ENCODE measurements around the gene MAGOH. TPM values are rescaled to one million over a fixed set of nuclear protein-coding genes. Genes with fewer than 3 reads are reported as not detected.
"Not testable (repeated sequence)": the region's sequence is repeated elsewhere in the genome, so short reads cannot be mapped to it uniquely, and the experiment has no call there.

MAGOH gene
- polyA plus RNA-seq, 1 donor from 2014 or later: 98.5 TPM

DNA sequence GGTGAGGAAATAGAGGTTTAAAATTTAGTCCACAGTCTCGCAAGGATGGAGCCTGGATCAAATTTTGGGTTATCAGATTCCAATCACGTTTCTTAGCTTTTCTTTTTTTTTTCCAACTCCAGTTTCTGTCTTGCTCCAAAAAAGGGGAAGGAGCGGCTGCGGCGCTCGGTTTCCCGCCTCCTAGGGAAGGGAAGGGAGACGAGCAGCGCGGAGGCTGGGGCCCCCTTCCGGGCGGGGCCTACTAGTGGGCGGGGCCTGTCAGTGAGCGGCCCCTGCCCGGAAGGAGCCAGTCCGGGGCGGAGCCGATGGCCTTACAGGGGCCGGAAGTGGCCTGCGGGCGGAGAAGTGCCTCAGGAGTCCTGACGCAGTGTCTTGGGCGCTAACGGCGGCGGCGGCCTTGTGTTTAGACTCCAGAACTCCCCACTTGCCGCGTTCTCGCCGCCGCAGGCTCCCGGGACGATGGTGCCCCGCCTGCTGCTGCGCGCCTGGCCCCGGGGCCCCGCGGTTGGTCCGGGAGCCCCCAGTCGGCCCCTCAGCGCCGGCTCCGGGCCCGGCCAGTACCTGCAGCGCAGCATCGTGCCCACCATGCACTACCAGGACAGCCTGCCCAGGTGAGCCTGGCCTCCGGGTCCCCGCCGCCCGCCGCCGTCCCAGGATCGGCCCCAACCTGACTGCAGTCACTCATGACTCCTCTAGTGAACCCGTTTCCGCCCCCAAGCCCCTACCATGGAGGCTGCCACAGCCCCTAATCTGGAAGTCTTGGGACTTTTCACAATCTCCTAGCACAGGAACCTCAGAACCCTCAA is 41.6 kb downstream of the MAGOH start, which contains the start of gene CPT2:
TSS of gene CPT2 (plus strand) at position 340 of the 806 bp plus-strand sequence. CDS start at position 460, 120 bp downstream.
- H3K4me3 Mint-ChIP-seq: peak within 1 kb of the TSS; percentile 94 to 99 (median 98)
- H3K9me3 Mint-ChIP-seq: no peaks in the 10 kb centered on the region

DNA sequence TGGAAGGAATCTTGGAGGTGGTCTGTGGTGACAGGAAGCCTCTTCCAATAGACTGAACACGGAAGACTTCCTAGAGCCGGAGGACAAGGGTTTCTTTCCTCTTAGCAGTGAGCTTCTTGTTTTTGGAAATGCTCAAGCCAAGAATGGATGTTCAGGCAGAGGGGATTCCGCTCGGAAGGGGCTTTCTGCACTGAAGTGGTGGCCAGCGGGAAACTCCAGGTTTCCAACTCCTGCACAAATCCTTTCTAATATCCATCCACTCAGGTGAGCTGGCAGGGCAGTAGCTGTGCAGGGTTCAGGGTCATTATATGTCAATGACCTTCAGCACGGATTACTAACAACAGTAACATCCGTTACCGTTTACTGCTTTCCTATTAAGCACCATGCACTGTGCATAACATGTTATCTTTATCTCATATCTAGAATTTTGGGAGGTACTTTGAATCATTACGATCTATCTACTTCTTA is 42.3 kb downstream of the MAGOH start:
- H3K27ac Mint-ChIP-seq: peak overlapping the region; percentile 92 to 95 (median 94)
- H3K4me3 Mint-ChIP-seq: peak overlapping the region; percentile 94 to 99 (median 98)
- H3K27me3 Mint-ChIP-seq: no peaks in the 10 kb centered on the region
- H3K4me1 Mint-ChIP-seq: peaks cover 18 to 23% (median 18%) of the 10 kb centered on the region in 3 donors
- no peaks in the 10 kb centered on the region for H3K9me3 Mint-ChIP-seq
- H3K36me3 Mint-ChIP-seq: peaks cover 7% of the 10 kb centered on the region

More for the DNA sequence above, 41.6 kb downstream of the MAGOH start, which contains the start of gene CPT2:
- H3K27me3 Mint-ChIP-seq: no peaks in the 10 kb centered on the region
- peaks cover 18 to 23% (median 18%) of the 10 kb centered on the region in 3 donors for H3K4me1 Mint-ChIP-seq
- peak within 1 kb of the TSS; percentile 92 to 95 (median 94) for H3K27ac Mint-ChIP-seq
- peaks cover 7% of the 10 kb centered on the region for H3K36me3 Mint-ChIP-seq

DNA sequence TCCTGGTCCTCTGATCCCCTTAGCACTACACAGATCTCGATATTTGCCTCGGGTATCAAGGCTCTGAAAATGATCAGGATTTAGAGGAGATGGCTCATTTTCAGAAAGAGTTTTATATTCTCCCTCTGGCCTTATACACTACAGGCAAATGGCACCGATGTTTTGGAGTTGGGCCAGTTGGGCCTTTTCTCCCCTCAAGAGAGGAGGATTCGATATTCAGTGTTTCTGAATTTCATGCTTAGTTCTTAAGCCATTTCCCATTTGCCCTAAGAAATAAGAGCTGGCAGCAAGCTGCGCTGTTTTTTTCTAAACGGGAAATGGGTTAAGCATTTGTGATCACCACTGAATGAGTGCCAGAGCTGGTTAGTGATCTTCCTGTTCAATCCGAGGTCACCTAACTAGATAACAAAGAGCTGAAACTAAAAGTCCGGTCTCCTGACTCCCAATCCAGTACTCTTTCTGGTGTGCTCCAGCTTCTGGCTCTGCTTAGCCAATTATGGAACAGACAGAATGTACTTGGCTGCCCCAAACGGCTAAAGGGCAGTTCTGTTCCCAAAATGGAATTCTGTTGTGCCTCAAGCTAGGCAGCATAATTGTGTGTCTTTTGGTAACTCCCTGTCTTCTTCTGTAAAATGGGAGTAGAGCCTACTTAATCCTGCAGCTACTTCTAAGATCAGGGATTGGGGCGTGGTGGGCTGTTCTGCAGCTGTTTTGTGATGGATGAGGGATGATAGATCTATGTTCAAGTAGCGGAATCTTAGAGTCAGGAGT is 42.9 kb downstream of the MAGOH start:
- H3K27ac Mint-ChIP-seq: peak overlapping the region in 2 of 3 donors; percentile 73 to 76
- H3K36me3 Mint-ChIP-seq: peaks cover 4% of the 10 kb centered on the region
- peak overlapping the region in 3 of 4 donors; percentile 98 to 99 (median 98) for H3K4me3 Mint-ChIP-seq
- no peaks in the 10 kb centered on the region for H3K9me3 Mint-ChIP-seq
- no peaks in the 10 kb centered on the region for H3K27me3 Mint-ChIP-seq
- H3K4me1 Mint-ChIP-seq: peaks cover 18 to 23% (median 18%) of the 10 kb centered on the region in 3 donors

DNA sequence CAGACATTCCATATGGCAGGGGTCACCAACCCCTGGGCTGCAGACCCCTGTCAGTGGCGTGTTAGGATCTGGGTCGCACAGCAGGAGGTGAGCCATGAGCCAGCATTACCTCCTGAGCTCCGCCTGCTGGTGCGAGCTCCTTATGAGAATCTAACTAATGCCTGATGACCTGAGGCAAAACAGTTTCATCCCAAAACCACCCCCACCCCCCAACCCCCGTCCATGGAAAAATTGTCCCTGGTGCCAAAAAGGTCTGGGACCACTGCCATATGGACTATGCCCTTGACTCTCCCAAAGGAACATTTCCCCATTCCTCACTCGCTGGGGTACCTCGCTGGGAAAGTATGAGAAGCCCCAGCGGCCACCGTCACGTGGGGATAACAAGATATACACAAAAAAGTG is 48.1 kb downstream of the MAGOH start:
- no peak overlapping the region for H3K27ac Mint-ChIP-seq
- H3K9me3 Mint-ChIP-seq: no peaks in the 10 kb centered on the region
- H3K4me1 Mint-ChIP-seq: no peaks in the 10 kb centered on the region
- peaks cover 2% of the 10 kb centered on the region for H3K36me3 Mint-ChIP-seq
- peaks cover 2% of the 10 kb centered on the region for H3K27me3 Mint-ChIP-seq
- H3K4me3 Mint-ChIP-seq: no peak overlapping the region

DNA sequence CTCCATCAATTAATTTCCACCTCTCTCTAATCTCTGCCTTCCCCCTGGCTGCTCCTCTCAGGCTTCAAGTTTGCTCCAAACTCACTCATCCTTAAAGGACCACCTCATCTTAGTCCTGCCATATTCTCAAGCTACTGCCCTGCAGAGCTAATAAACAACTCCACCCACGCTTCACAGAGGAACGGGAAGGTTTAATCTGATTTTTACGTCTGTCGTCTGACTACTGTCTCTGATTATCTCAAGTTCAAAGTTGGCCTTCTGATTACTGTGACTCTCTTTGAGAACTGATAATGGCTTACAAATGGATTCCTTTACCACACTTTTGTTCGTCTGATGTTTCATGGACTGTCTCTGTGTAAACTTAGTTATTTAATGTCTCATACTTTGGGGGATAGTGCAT is 49.3 kb downstream of the MAGOH start:
- Mint-ChIP-seq H3K27me3 (peaks cover 2% of the 10 kb centered on the region), H3K4me3 (no peak overlapping the region), H3K27ac (no peak overlapping the region), H3K4me1 (no peaks in the 10 kb centered on the region), H3K36me3 (no peaks in the 10 kb centered on the region), H3K9me3 (no peaks in the 10 kb centered on the region)

DNA sequence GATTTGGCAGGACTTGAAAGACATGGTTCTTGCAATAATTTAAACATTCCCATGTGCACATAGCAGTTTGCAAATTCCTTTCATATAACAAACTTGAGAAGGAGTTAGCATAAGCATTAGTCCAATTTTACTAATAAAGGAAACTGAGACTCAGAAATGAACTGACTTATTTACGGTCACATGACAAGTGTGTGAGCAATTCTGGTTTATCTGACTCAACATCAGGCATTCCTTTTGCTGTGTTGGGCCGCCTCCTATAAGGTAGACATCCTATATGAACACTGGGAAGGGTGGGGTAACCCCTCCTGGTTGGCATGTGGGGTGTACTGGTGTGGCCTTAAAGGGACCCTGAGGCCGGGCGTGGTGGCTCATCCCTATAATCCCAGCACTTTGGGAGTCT is 50.2 kb downstream of the MAGOH start:
- Mint-ChIP-seq H3K4me1 (no peaks in the 10 kb centered on the region), H3K27me3 (peaks cover 2% of the 10 kb centered on the region), H3K27ac (no peak overlapping the region), H3K9me3 (no peaks in the 10 kb centered on the region), H3K4me3 (no peak overlapping the region), H3K36me3 (no peaks in the 10 kb centered on the region)

DNA sequence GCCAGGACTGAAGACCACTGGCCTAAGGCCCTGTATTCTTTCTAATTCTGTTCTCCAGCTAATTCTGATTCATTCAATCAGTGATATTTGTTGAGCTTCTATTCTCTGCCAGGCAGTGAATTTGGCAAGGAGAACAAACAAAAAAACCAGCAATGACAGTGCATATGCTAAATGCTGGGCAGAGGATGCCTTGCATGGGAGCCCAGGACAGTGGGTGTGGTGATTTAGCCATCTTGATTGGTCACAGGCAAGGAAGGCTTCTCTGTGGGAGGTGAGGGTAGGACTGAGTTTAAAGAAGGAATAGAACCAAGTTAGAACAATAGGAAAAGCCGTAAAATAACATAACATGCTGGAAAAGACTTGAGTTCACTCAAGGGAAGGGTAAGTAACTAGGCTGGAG is 50.9 kb downstream of the MAGOH start:
- Mint-ChIP-seq H3K27ac (no peak overlapping the region), H3K9me3 (no peaks in the 10 kb centered on the region), H3K4me1 (no peaks in the 10 kb centered on the region), H3K36me3 (no peaks in the 10 kb centered on the region), H3K4me3 (no peak overlapping the region), H3K27me3 (peaks cover 2% of the 10 kb centered on the region)

DNA sequence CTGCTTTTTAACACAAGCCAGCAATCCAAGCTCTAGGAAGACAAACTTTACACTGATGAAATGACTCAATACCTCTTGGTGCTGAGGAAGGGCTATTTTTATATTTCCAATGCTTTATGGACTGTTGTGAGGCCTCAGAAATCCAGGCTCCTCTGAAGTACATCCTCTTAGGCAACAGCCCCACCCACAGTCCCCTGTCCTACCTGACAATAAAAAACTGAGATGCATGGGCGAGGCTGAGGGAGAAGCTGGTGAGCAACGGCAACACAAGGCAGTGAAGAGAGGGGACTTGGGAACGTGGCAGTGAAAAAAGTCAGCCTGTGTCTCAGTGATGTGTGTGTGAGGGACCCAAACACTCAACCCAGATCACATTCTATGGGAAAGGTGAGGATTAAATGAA is 51.8 kb downstream of the MAGOH start:
- Mint-ChIP-seq H3K36me3 (no peaks in the 10 kb centered on the region), H3K27ac (no peak overlapping the region)

DNA sequence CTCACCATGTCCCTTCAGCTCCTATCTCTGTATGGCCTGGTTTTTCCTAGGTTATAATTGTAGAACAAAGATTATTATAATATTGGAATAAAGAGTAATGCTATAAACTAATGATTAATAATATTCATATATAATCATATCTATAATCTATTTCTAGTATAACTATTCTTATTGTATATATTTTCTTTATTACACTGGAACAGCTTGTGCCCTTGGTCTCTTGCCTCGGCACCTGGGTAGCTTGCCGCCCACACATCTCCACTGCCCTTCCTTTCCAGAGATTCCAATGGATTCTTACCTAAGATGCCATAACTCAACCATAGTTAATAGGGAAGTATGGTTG is 52.4 kb downstream of the MAGOH start:
- not testable (repeated sequence) for H3K4me3 Mint-ChIP-seq, H3K9me3 Mint-ChIP-seq, H3K27me3 Mint-ChIP-seq, H3K36me3 Mint-ChIP-seq, H3K27ac Mint-ChIP-seq, H3K4me1 Mint-ChIP-seq

More for the DNA sequence above, 51.8 kb downstream of the MAGOH start:
- no peak overlapping the region for H3K4me3 Mint-ChIP-seq
- H3K9me3 Mint-ChIP-seq: no peaks in the 10 kb centered on the region
- no peaks in the 10 kb centered on the region for H3K4me1 Mint-ChIP-seq
- H3K27me3 Mint-ChIP-seq: peaks cover 2% of the 10 kb centered on the region

DNA sequence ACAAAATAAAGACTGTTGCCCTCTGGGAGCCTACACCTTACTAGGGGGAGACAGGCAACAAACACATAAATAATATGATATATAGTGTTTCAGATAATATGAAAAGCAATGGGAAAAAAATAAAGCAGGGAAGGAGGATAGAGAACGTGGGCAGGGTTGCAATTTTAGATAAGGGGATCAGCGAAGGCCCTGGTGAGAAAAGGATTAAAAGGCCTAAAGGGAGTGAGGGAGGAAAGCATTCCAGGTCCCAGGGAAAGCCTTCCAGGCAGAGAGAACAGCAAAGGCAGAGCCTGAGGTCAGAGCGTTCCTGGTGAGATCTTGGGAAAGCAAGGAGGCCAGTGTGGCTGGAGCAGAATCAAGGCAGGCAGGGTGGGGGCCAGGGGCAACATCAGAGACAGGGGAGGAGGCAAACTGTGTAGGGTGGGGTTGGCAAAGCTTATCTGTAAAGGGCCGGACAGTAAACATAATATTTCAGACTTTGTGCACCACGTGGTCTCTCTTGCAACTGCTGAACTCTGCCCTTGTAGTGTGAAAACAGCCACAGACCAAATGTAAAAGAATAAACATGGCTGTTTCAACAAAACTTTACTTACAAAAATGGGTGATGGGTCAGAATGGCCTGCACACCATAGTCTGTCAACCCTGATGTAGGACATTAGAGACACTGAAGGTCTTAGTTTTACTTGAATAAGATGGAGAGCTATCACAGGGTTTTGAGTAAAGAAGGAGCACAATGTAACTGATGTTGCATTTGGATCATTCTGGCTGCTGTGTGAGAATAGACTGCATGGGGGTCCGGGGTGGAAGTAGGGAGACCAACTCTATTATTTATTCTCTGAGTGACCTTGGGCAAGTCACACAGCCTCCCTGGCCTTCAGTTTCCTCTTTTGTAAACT is 55.0 kb downstream of the MAGOH start:
- no peaks in the 10 kb centered on the region for H3K9me3 Mint-ChIP-seq
- no peak overlapping the region for H3K27ac Mint-ChIP-seq
- no peaks in the 10 kb centered on the region for H3K4me1 Mint-ChIP-seq

DNA sequence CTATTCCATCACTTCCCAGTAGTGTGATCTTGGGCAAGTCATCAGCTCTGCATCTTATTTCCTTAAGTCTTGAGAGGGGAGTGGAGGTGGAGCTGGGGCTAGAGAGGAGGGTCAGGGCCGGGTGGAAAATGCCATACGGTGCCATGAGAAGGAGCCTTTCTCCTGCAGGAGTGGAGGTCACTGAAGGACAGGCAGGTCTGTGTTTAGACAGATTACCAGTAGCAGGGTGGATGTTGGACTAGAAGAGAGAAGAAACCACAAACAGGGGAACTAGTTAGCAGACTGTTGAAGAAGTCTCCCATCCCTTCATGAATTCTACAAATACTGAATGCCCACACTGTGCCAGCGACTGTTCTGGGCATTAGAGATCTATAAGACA is 55.6 kb downstream of the MAGOH start:
- Mint-ChIP-seq H3K27me3 (peaks cover 2% of the 10 kb centered on the region), H3K27ac (no peak overlapping the region), H3K4me1 (no peaks in the 10 kb centered on the region), H3K9me3 (no peaks in the 10 kb centered on the region), H3K4me3 (no peak overlapping the region), H3K36me3 (no peaks in the 10 kb centered on the region)

More for the DNA sequence above, 55.0 kb downstream of the MAGOH start:
- H3K36me3 Mint-ChIP-seq: no peaks in the 10 kb centered on the region
- H3K4me3 Mint-ChIP-seq: no peak overlapping the region
- H3K27me3 Mint-ChIP-seq: peaks cover 2% of the 10 kb centered on the region

DNA sequence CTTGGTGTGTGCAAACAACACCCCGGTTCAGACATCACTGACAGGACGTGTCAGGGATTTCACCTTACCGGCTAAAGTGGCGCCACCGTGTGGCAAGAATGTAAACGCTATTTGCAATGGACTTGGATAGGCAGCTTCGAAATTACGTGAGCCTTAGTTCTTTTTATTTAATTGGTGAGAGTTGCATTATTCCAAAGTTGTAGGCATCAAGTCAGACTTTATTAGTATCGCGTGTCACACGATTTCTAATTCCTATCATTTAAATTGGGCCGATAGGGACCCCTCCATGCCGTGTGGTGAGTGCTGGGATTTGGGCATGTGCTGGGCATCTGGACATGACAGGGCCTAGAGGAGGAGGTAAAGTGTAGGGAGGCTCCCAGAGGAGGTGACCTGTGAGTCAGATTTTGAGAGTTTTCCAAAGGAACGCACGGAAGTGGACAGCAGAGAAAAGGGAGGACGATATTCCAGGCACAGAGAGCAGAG is 56.2 kb downstream of the MAGOH start:
- Mint-ChIP-seq H3K27me3 (peaks cover 4% of the 10 kb centered on the region), H3K4me3 (no peak overlapping the region), H3K27ac (no peak overlapping the region)

DNA sequence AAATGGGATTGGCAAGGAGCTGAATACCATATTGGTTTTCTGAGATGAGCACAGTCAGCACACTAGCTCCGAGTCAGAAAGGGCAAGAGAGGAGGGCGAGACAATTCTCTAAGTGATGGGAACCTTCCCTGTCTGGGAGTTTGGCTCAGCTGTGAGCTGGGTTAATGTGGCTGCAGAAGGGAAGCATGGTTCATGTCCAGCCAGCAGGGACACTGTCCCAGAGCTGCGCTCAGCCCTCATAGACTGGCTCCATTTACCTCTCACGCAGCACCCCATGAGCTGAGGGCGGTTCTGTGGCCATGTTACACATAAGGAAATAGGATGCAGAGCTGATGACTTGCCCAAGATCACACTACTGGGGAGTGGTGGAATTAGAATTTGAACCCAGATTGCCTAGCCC is 57.4 kb downstream of the MAGOH start:
- Mint-ChIP-seq H3K9me3 (peaks cover 0 to 2% (median 0%) of the 10 kb centered on the region in 3 donors), H3K27ac (peak overlapping the region in 1 of 3 donors; percentile 71), H3K4me3 (no peak overlapping the region), H3K4me1 (no peaks in the 10 kb centered on the region), H3K27me3 (peaks cover 6% of the 10 kb centered on the region), H3K36me3 (no peaks in the 10 kb centered on the region)

More for the DNA sequence above, 56.2 kb downstream of the MAGOH start:
- Mint-ChIP-seq H3K36me3 (no peaks in the 10 kb centered on the region), H3K4me1 (no peaks in the 10 kb centered on the region), H3K9me3 (peaks cover 0 to 2% (median 0%) of the 10 kb centered on the region in 3 donors)

DNA sequence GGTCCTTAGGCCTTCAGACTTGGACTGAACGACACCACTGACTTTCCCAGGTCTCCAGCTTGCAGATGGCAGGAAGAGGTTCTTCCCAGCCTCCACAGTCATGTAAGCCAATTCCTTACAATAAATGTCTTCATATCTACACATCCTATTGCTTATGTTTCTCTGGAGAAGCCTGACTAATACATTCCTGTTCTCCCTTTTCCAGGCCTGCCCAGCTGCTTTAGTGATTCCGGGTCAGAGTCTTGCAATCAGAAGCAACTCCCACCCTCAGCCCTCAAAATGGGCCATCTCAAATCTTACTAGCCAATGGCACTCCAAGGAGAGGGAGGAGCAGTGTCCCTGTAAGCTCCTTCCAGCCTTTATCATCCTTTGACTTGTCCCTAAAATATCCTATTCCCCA is 58.1 kb downstream of the MAGOH start:
- Mint-ChIP-seq H3K36me3 (no peaks in the 10 kb centered on the region), H3K27me3 (peaks cover 6% of the 10 kb centered on the region), H3K27ac (no peak overlapping the region), H3K4me1 (no peaks in the 10 kb centered on the region), H3K9me3 (peaks cover 0 to 2% (median 0%) of the 10 kb centered on the region in 3 donors), H3K4me3 (no peak overlapping the region)

Data from IgD-negative memory B cell (primary cell).